ENCODE measurements around the gene HOMEZ. TPM values are rescaled to one million over a fixed set of nuclear protein-coding genes. Genes with fewer than 3 reads are reported as not detected.
"Not testable (repeated sequence)": the region's sequence is repeated elsewhere in the genome, so short reads cannot be mapped to it uniquely, and the experiment has no call there.

HOMEZ gene
- total RNA-seq, 4 donors from 2014 or later = 7.9 to 10.6 (median 9.5) TPM

DNA sequence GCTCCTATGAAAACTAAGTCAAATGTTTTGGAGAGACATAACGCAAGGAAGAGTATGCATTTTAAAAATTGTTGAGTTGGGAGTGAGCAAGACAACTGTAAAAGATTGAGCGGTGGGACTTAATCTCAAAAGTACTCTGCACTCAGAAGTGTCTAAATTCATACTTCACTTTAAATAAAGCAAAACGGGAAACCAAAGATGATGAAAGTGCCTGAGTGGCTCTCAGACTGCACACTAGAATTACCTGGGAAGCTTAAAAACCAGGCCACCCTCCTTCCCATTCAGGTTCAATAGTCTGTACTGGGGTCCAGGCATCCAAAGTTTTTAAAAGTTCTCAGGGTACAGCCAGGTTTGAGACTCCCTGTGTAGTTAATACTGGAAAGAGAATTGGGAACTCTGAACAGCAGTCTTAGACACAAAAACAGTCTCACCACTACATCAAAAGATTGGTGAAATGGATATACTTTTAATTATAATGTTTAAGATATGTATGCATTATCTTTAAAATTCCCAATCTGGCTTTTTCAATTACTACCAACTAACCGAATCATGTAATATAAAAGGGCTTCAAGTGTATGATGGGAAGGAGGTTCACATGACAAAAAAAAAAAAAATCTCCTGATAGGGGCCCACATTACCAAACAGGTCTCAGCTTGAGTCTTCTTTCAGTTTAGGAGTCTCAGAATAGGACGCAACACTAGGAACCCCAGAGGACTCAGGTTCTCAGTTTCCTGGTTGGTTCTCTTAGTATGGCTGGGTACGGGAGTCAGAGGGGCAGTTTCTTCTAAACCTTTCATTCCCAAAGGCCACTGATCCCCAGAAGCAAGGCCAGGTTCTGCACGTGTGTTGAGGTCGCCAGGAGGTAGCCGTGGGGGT, 1.0 kb downstream of the HOMEZ start:
- intact Hi-C loops (cut with DNase I) = no loop called here
- 27 to 33% methylated on average over 6 to 8 of the region's 9 CpGs for WGBS, 2 donors
- peak overlapping the region; percentile 95 to 100 (median 98) for H3K27ac ChIP-seq
- DNase-seq = no peak
- H3K4me1 ChIP-seq = peaks cover 13 to 45% (median 15%) of the 10 kb centered on the region in 3 donors
- H3K36me3 ChIP-seq = peaks cover 0 to 17% (median 0%) of the 10 kb centered on the region in 3 donors
- no peak for TF ChIP-seq CTCF (IDR thresholded peaks at IDR 0.05)
- TF ChIP-seq POLR2A (IDR thresholded peaks at IDR 0.05) = no peak
- peak overlapping the region; percentile 82 to 99 (median 96) for H3K4me3 ChIP-seq
- H3K9me3 ChIP-seq = no peaks in the 10 kb centered on the region
- H3K27me3 ChIP-seq = no peaks in the 10 kb centered on the region

GRCh38 chr14:23281247-23281646, 4.7 kb downstream of the HOMEZ start:
- no peaks in the 10 kb centered on the region for H3K27me3 ChIP-seq
- H3K27ac ChIP-seq = no peak overlapping the region
- no peaks in the 10 kb centered on the region for H3K9me3 ChIP-seq
- peaks cover 0 to 27% (median 0%) of the 10 kb centered on the region in 3 donors for H3K36me3 ChIP-seq
- no peak for TF ChIP-seq POLR2A (IDR thresholded peaks at IDR 0.05)
- peaks cover 9 to 27% (median 10%) of the 10 kb centered on the region in 3 donors for H3K4me1 ChIP-seq
- no peak overlapping the region for H3K4me3 ChIP-seq
- intact Hi-C loops (cut with DNase I) = no loop called here
- DNase-seq = no peak
- 94 to 95% methylated on average over 6 of the region's 6 CpGs for WGBS, 2 donors

DNA sequence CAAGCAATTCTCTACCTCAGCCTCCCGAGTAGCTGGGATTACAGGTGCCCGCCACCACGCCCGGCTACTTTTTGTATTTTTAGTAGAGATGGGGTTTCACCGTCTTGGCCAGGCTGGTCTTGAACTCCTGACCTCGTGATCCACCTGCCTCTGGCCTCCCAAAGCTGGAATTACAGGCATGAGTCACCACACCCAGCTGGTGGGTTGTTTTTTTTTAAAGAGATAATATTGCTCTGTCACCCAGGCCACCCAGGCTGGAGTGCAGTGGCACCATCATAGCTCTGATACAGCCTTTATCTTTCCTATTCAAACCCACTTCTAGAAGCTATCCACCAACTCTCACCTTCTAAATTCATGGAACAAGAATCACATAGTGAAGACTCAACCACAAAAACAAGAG, 8.0 kb downstream of the HOMEZ start:
- H3K9me3 ChIP-seq; H3K27me3 ChIP-seq; H3K4me3 ChIP-seq; intact Hi-C loops (cut with DNase I); H3K27ac ChIP-seq; DNase-seq; H3K4me1 ChIP-seq: not testable (repeated sequence)
- WGBS, 2 donors = 85 to 86% methylated on average over 6 of the region's 6 CpGs
- H3K36me3 ChIP-seq = peaks cover 0 to 33% (median 0%) of the 10 kb centered on the region in 3 donors

DNA sequence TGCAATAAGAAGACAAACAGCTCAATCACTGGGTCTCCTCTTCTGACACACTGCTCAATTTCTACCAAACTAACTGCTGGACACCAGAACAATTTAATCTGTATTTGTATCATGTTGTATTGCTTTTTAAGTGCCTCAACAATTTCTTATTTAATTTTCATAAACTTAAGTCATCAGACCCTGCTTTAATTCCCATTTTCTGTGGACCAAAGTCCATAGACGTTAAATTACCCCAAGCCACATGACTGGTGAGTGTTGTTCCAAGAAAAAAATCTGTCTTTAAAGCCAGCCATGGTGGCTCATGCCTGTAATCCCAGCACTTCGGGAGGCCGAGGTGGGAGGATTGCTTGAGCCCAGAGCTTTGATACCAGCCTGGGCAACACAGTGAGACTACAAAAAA, 8.7 kb downstream of the HOMEZ start:
- 78 to 82% methylated on average over 3 of the region's 3 CpGs for WGBS, 2 donors
- Histone ChIP-seq H3K27me3 (no peaks in the 10 kb centered on the region), H3K27ac (no peak overlapping the region), H3K9me3 (no peaks in the 10 kb centered on the region), H3K36me3 (peaks cover 0 to 26% (median 0%) of the 10 kb centered on the region in 3 donors), H3K4me1 (no peaks in the 10 kb centered on the region), H3K4me3 (no peak overlapping the region)
- no peak for DNase-seq
- intact Hi-C loops (cut with DNase I) = no loop called here
- TF ChIP-seq POLR2A (IDR thresholded peaks at IDR 0.05) (no peak), CTCF (IDR thresholded peaks at IDR 0.05) (no peak)

GRCh38 chr14:23275412-23275811, 10.5 kb downstream of the HOMEZ start:
- no peak for TF ChIP-seq POLR2A (IDR thresholded peaks at IDR 0.05)
- no peak for TF ChIP-seq CTCF (IDR thresholded peaks at IDR 0.05)
- H3K27me3 ChIP-seq = no peaks in the 10 kb centered on the region
- H3K4me3 ChIP-seq = no peak overlapping the region
- H3K27ac ChIP-seq = peak overlapping the region in 1 of 4 donors; percentile 47
- intact Hi-C loops (cut with DNase I) = no loop called here
- peaks cover 0 to 18% (median 0%) of the 10 kb centered on the region in 3 donors for H3K36me3 ChIP-seq
- no peaks in the 10 kb centered on the region for H3K4me1 ChIP-seq
- no peak for DNase-seq
- WGBS, 2 donors = 80 to 89% methylated on average over 1 to 2 of the region's 2 CpGs
- H3K9me3 ChIP-seq = no peaks in the 10 kb centered on the region

GRCh38 chr14:23269193-23269592, 16.7 kb downstream of the HOMEZ start:
- no peak for DNase-seq
- no peaks in the 10 kb centered on the region for H3K27me3 ChIP-seq
- H3K27ac ChIP-seq = no peak overlapping the region
- TF ChIP-seq POLR2A (IDR thresholded peaks at IDR 0.05) (no peak), CTCF (IDR thresholded peaks at IDR 0.05) (no peak)
- 80 to 82% methylated on average over 7 of the region's 7 CpGs for WGBS, 2 donors
- no peaks in the 10 kb centered on the region for H3K36me3 ChIP-seq
- H3K4me1 ChIP-seq = no peaks in the 10 kb centered on the region
- no peak overlapping the region for H3K4me3 ChIP-seq
- H3K9me3 ChIP-seq = no peaks in the 10 kb centered on the region
- intact Hi-C loops (cut with DNase I) = loop anchor here (10.0 kb wide), 1 partner anchor 106 kb away; the partner anchor contains the start of genes CMTM5 and IL25

DNA sequence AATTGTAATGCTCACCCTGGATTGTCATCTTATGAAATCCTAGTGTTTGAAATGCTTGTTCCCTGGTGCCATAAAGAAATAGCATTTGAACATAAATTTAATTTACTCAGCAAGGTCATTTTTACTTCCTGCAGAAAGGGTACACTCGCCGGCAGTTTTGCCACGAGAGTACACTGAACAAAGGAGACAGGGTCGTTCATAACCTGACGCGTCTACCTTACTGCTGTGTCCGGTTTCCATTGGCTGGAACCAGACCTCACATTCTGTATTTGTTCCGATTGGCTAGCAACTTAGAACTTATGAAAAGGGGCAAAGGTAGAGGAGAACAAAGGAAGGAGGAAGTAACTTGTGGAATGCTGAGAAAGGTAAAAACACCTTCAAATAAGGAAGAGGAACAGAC, 25.1 kb downstream of the HOMEZ start:
- not testable (repeated sequence) for H3K36me3 ChIP-seq, H3K9me3 ChIP-seq, H3K27me3 ChIP-seq, H3K27ac ChIP-seq, H3K4me3 ChIP-seq, DNase-seq, H3K4me1 ChIP-seq
- 77 to 82% methylated on average over 8 of the region's 8 CpGs for WGBS, 2 donors
- intact Hi-C loops (cut with DNase I) = loop anchor here (10.0 kb wide), 1 partner anchor 114 kb away; the partner anchor contains the start of genes CMTM5 and IL25
